GM19468 (cell line): Measurements from ENCODE around the gene INTS11.

Experiments used
- ATAC-seq: cut with Tn5 transposase; IDR thresholded peaks from one replicate; pipeline ENCODE4 v1.9.1; 2021; ENCODE audit warnings: mild to moderate bottlenecking, moderate library complexity, moderate number of reproducible peaks; ENCODE audit not compliant: unreplicated experiment; ENCODE audit errors: extremely low read depth

INTS11 gene

DNA sequence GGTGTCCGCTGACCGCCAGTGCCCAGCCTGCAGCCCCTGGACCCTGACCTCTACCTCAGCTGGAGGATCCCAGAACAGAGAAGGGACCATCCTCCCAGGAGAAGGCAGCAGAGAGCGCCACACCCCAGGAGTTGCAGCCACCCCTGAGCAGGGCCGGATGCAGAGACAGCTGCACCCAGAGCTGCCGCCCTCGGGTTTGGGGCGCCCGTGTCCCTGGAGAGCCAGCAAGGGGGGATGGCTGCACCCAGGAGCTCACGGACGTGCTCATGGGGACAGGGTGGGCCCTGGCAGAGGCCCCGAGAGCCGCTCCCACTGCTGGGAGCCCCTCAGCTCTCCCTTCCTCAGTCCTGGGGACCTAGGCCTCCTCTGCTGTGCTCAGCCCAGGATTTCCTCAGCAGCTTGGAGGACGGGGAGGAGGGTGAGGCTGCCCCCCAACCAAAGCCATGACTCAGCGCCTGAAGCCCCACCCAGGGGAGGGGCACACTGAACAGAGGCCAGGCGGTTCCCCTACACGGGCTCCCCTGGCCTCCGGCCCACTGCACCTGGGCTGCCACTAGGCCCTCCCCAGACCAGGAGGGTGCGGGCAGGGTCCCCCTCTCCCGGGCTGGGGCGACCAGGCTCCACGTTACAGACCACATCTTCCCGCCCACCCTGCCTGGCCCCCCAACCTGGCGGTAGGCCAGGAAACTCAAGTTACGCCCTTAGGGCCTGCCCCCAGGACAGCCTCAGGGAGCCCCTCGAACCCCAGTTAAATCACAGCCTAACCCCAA, 19.0 kb downstream of the INTS11 start:
- no peak for ATAC-seq

DNA sequence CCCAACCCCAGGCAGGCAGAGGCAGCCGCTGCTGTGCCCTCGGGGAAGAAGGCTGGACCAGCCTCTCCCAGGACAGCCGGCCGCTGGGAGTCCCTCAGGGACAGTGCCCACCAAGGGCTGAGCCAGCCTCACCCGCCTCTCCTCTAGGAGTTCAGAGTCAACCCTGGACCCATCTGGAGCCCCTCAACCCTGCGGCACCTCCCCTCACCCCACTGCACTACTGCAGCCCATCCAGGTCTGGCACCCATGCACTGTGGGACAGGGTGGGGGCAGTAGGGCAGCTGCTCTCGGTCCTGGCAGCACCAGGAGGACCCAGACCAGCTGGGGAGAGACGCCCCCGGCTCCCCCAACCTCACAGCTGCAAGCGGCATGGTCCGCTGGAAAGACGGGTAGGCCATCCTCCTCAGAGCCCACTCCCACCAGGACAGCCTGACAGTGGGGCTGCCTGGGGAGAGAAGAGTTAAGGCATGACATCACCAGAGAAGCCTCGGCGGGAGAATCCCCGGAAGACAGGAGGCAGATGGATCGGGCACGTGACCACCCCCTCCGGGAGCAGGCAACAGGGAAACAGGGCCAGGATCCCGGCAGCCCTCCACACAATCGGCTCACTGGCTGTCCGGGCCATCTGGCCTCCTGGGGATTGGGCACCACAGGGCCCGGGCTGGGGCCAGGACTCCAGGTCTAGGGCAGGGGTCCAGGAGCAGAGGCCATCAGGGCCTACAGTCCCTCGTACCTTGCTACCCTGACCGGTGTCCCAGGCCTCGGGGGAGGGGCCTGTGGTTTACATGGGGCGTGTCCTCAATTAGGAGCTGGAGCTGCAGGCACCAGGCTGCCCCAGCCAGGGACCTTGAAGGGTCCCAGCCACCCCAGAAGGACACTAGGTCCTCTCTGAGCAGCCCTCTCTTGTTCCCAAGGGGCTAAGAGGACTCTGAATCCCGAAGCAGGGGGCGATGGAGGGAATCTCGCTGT, 19.8 kb downstream of the INTS11 start:
- ATAC-seq = no peak

DNA sequence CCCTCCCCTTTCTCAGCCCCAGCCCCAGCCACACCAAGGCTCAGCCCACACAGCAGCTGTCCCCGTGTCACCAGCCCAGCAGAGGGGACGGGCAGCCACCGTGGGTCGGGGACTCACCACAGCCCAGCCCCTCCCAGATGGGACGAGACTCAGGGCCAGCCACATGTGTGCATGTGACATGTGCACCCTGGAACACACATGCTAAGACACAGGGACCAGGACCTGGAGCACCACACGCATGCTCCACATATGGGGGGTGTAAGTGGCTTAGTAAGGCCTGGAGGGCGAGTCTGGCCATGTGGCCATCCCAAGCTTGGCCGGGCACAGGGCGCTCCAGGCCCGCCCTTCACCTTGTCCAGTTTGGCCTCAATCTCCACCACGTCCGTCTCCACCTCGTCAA, 20.7 kb downstream of the INTS11 start:
- ATAC-seq = no peak

GRCh38 chr1:1302951-1303509, 21.4 kb downstream of the INTS11 start:
- no peak for ATAC-seq

DNA sequence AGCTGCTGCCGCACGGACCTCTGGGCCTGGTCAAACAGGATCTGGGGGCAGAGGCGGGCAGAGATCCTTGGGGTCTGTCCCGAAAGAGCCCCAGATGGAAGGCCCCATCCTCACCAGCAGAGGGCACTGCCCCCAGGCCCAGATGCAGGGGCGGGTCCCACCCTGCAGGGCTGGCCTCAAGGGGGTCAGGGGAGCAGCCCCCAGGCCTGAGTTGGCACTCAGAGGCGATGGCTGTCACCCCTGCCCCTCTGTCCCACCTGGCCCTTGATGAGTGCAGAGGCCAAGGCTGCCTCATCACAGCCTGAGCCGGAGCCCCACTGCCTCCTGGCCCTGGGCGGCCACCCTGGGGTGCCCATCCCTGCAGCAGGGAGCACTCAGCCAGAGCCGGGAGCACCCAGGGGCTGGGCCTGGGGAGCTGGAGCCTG, 22.4 kb downstream of the INTS11 start:
- ATAC-seq = no peak

DNA sequence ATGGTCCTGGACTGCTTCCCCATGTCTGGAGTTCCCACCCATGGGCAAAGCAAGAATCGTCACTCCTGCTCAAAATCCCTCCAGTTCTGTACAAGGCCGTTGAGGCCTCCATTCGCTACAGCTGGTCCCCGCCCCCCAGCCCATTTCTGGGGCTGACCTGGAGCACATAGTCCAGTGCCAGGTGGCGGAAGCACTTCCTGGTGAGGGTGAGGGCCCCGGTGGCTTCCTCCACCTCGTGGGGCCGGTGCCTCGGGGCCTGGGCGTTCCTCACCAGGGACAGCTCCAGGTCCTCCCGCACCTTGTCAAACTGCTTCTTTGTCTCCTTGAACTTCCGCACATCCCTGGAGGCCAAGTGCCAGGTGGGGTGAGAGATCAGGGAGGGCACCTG, 24.1 kb downstream of the INTS11 start:
- no peak for ATAC-seq

- no peak for ATAC-seq
These were observed 24.6 kb downstream of the INTS11 start for GRCh38 chr1:1299686-1300351.

GRCh38 chr1:1298861-1299685, 25.4 kb downstream of the INTS11 start:
- no peak for ATAC-seq

- no peak for ATAC-seq
These were observed 26.5 kb downstream of the INTS11 start for GRCh38 chr1:1297802-1298424.

- ATAC-seq = no peak
These were observed 28.1 kb downstream of the INTS11 start for GRCh38 chr1:1296070-1297061.

DNA sequence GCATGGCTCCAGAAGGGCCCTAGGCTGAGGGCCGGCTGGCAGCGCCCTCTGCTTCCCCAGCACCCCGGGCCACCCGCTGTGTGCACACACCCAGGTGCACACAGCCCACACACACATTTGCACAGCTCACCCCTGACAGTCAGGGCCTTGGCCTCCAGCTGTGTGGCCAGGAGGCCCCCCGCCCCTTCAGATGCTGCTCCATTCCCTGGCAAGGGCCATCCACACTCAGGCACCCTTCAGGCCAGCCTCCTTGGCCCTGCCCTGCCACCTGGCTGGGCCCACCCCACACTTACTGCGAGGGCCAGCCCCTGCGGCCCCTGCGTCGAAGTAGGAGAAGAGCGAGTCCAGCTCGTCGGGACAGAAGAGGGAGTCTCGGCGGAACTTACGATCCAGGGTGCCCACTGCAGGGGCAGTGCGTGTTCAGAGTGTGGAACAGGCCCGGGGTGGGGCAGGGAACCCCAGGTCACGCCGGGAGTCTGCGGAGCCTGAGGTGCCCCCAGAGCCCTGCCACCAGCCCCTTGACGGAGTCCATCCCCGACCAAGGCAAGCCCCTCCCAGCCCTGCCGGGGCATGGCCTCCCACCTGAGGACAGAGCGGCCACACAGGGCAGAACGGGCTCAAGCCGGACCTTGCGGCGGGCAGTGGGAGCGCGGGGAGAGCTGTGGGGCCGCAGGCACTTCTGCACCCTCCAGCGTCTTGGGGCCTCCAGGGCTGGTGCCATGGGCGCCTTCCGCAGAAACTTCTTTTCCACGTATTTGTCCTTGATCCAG, 29.1 kb downstream of the INTS11 start:
- ATAC-seq = no peak

DNA sequence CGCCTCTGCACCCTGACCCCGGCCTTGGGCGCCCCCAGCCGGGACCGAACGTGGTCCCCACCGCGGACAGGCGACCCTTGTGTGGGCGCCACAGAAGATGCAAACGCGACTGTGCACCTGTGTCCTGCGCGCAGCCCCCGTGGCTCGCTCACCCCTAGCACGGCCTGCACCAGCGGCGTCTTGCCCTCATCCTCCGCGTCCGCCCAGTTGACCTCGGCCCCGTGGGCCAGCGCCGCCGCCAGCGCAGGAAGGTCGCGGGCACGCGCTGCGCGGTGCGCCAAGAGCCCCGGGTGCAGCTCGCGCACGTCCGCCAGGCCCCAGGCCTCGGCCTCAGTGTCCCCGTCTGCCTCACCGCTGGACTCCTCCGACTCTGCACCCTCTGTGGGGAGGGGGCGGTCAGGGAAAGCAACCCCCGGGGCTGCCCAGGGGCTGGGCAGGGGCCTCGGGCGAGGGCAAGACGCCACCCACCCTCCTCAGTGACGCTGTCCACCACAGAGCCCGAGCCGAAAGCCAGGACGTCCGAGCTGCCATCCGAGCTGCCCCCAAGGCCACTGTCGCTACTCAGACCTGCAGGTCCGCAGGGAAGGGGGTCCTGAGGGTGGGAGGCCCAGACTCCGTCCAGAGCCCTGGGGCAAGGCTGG, 30.1 kb downstream of the INTS11 start:
- ATAC-seq = no peak

DNA sequence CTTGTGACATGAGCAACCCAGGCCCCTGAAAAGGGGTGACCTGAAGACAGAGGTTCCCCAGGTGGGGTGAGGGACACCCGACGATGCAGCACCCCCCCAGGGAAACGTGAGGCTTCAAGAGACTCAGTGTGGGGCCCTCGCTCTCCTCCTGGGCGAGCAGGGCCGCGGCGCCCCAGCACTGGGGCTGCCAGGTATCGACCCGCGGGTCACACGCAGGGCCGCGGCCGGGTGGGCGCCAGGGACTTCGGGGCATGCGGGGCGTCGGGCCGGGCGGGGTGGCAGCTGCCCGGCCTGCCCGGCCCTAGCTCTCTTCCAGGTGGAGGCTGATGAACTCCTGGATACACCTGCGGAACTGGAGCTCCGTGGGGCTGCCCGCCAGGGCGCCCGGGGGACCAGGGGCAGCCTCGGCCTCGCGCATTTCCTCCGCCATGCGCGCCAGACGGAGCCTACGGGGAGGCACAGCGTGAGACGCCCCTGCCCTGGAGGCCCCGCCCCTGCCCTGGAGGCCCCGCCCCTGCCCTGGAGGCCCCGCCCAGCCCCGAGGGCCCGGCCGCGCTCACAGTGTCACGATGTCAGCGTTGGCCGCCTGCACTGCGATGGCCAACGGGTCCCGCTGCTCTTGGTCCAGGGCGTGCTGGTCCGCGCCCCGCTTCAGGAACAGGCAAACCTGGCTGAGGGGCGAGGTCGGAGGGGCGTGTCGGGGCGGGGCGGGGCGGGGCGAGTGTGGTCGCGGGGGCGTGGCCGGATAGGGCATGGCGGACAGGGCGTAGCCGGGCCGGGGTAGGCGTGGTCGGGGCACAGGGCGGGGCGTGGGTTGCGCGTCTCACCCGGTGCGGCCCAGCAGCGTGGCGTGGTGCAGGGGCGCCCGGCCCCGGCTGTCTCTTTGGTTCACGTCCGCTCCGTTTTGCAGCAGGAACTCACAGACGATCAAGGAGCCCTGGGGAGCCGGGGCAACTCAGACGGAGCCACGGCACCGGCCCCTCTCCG, 30.9 kb downstream of the INTS11 start:
- no peak for ATAC-seq

DNA sequence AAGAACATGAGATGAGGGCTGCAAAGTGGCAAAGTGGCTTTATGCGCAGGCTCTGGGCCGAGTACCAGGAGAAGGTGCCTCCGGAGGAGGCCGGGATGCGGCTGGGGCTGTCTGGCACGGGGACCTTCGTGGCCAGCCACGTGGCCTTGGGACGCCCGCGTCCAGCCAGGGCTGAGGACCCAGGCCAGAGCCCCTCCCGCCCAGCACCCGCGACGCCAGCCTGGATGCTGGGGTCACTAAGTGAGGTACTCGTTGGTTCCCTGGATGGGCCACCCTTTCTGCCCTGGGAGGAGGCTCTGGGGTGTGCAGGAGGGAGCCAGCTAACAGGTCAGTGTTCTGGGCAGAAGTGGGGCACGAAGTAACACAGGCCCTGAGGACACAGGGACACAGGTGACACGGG, 31.6 kb downstream of the INTS11 start:
- no peak for ATAC-seq

GRCh38 chr1:1292442-1292779, 32.0 kb downstream of the INTS11 start:
- no peak for ATAC-seq
